Naive thymus-derived CD4-positive, alpha-beta T cell (primary cell): Measurements from ENCODE around the gene IQGAP2. TPM values are rescaled to one million over a fixed set of nuclear protein-coding genes. Genes with fewer than 3 reads are reported as not detected.

Experiments used
- ATAC-seq: fragments of 150-1000 bp; cut with Tn5 transposase; 2 replicates; pipeline ENCODE4 v1.10.0; 2021; ENCODE audit warnings: mild to moderate bottlenecking, moderate library complexity
- CTCF ChIA-PET: fragments of 350-600 bp; sonication (Branson Sonifier 250); formaldehyde crosslinking; loops from one replicate; lab custom pipeline; 2021; ENCODE audit warnings: antibody characterized with exemption; lab: Charles Lee
- POLR2A ChIA-PET: fragments of 350-600 bp; sonication (Branson Sonifier 250); formaldehyde crosslinking; loops from one replicate; lab custom pipeline; 2021; ENCODE audit warnings: antibody characterized with exemption, inconsistent platforms; lab: Charles Lee
- DNase-seq, 9 donors: peaks; one replicate each; pipeline versions ENCODE4 v3.0.0 to v3.0.0-alpha.2; 2020 to 2022; ENCODE audit warnings: mixed read lengths in 1 of 9
- H3K27ac ChIP-seq: one replicate; pipeline ENCODE4 v1.7.0; 2013; ENCODE audit warnings: mild to moderate bottlenecking, low read depth, low read length, moderate library complexity
- H3K27me3 ChIP-seq, 2 donors: one replicate each; pipeline ENCODE4 v1.7.0; 2013; ENCODE audit warnings: low read length in 2 of 2, mild to moderate bottlenecking in 2 of 2, moderate library complexity in 2 of 2; ENCODE audit not compliant: control insufficient read depth in 2 of 2, insufficient read depth in 2 of 2
- H3K36me3 ChIP-seq, 3 experiments: 1 replicate in 2 of 3; 2 replicates in 1 of 3; pipeline ENCODE4 v1.7.0; 2013; ENCODE audit warnings: low read length in 3 of 3, mild to moderate bottlenecking in 3 of 3, moderate library complexity in 1 of 3; ENCODE audit not compliant: insufficient read depth in 3 of 3, control insufficient read depth in 2 of 3
- H3K4me1 ChIP-seq, 2 donors: one replicate each; pipeline ENCODE4 v1.7.0; 2013; ENCODE audit warnings: low read length in 2 of 2, mild to moderate bottlenecking in 2 of 2, moderate library complexity in 1 of 2; ENCODE audit not compliant: control insufficient read depth in 2 of 2, insufficient read depth in 2 of 2
- H3K4me3 ChIP-seq: 2 replicates; pipeline ENCODE4 v1.7.0; 2013; ENCODE audit warnings: mild to moderate bottlenecking, low read length
- H3K9me3 ChIP-seq, 3 experiments: 1 replicate in 2 of 3; 2 replicates in 1 of 3; pipeline ENCODE4 v1.7.0; 2013; ENCODE audit warnings: low read length in 3 of 3; ENCODE audit not compliant: control insufficient read depth in 2 of 3
- H3K27ac Mint-ChIP-seq, 9 donors: one replicate each; pipeline ENCODE4 v1.8.0; 2020 to 2022; ENCODE audit warnings: mixed read lengths in 9 of 9, mild to moderate bottlenecking in 8 of 9, moderate library complexity in 5 of 9, inconsistent platforms in 2 of 9
- H3K27me3 Mint-ChIP-seq, 5 donors: one replicate each; pipeline ENCODE4 v1.8.0; 2021 to 2022; ENCODE audit warnings: mixed read lengths in 5 of 5, mild to moderate bottlenecking in 1 of 5
- H3K36me3 Mint-ChIP-seq, 5 donors: one replicate each; pipeline ENCODE4 v1.8.0; 2020 to 2022; ENCODE audit warnings: mixed read lengths in 5 of 5, mild to moderate bottlenecking in 3 of 5, inconsistent platforms in 1 of 5
- H3K4me1 Mint-ChIP-seq, 7 donors: one replicate each; pipeline ENCODE4 v1.8.0; 2020 to 2022; ENCODE audit warnings: mixed read lengths in 7 of 7, mild to moderate bottlenecking in 3 of 7, inconsistent platforms in 1 of 7
- H3K4me3 Mint-ChIP-seq, 10 donors: one replicate each; pipeline ENCODE4 v1.8.0; 2020 to 2022; ENCODE audit warnings: mild to moderate bottlenecking in 10 of 10, mixed read lengths in 10 of 10, moderate library complexity in 6 of 10, inconsistent platforms in 2 of 10
- H3K9me3 Mint-ChIP-seq, 11 donors: one replicate each; pipeline ENCODE4 v1.8.0; 2020 to 2022; ENCODE audit warnings: mixed read lengths in 11 of 11, mild to moderate bottlenecking in 4 of 11, inconsistent platforms in 1 of 11, moderate library complexity in 1 of 11
- intact Hi-C, 2 donors: fragments of 100-400 bp; cut with micrococcal nuclease; formaldehyde crosslinking; loops; one replicate each; pipeline ENCODE4 v1.15.1; 2023
- polyA plus RNA-seq, 2 donors: library from polyadenylated mRNA; unstranded; fragments of 300-500 nt; fragmentation: Illumina TruSeq; gene quantifications; one replicate each; pipeline ENCODE4 v1.2.3, GENCODE V29; 2021
- total RNA-seq, 6 experiments: library from RNA in 5 of 6; stranded (reverse) in 5 of 6; gene quantifications; 1 replicate in 5 of 6; 2 replicates in 1 of 6; pipeline ENCODE4 v1.2.3 and lab custom pipeline; 2021 to 2026

IQGAP2 gene
- total and polyA plus RNA-seq, 7 experiments from 2014 or later = 19.0 to 114 (median 86.3) TPM

DNA sequence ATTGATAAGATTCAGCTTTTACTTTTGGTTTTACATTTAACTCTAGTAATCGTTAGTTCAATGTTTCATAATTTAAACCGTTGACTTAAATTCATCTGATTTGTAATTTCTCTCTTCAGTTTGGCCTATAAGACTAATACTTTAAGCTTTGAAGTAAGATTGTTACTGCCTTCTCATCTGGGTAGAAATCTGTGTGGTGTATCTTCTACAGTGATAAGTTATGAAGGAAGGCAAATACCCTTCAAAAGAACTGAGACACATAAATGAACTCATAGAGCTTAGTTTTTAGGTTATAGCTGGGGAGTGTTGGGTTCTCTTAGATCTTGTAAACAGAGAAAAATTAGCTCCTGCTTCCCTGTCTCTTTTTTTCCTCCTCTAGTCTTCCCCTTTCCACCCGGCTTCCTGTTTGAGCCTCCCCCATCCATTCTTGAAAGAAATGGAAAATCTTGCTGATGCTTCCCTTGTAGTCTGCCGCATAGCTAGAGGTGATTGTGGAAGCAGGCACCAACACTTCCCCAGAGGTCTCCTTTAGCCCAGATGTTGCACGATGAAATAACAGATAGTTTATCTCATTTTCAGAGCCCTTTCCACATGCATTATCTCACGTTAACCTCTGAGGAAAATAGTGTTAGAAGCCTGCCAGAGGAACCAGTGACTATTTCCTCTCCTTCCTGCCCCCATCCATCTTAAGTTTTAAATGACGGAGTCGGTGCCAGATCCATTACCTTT is 222.2 kb downstream of the IQGAP2 start:
- no peak overlapping the region for H3K4me3 Mint-ChIP-seq
- POLR2A ChIA-PET = no interaction called here
- intact Hi-C loops = no loop called here

DNA sequence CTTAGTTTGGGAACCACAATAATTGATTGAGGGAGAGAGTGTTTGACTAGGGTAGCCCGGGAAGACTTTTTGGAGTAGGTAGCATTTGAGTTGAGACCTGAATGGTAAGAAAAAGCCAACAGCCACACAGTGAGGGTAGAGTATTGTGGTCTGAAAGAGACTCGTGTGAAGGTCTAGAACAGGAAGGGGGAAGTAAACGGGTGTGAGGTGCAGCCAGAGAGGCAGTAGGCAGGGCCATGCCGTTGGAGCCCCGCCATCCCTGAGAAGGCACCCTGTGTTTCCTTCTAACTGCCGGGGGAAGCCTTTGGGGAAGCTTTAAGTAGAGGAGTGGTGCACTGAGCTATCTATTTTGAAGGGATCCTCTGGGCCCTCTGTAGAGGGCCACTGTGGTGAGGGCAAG is 223.7 kb downstream of the IQGAP2 start:
- no peak for DNase-seq
- peaks cover 0 to 20% (median 20%) of the 10 kb centered on the region in 3 experiments for H3K36me3 ChIP-seq

More for the DNA sequence above, 222.2 kb downstream of the IQGAP2 start:
- Histone ChIP-seq H3K9me3 (no peaks in the 10 kb centered on the region), H3K4me1 (peaks cover 0 to 9% of the 10 kb centered on the region in 2 donors), H3K36me3 (peaks cover 0 to 20% (median 13%) of the 10 kb centered on the region in 3 experiments), H3K27me3 (no peaks in the 10 kb centered on the region), H3K27ac (no peak overlapping the region), H3K4me3 (no peak overlapping the region)
- H3K4me1 Mint-ChIP-seq = peaks cover 5 to 27% (median 14%) of the 10 kb centered on the region in 7 donors
- peak overlapping the region in 1 of 9 donors; percentile 56 for H3K27ac Mint-ChIP-seq
- peaks cover 14 to 54% (median 25%) of the 10 kb centered on the region in 5 donors for H3K36me3 Mint-ChIP-seq
- CTCF ChIA-PET = interaction anchor here (0.6 kb wide), 1 partner anchor 17 kb away, joined by 3 read pairs; no protein-coding TSS in a partner anchor
- peaks cover 0 to 3% (median 0%) of the 10 kb centered on the region in 11 donors for H3K9me3 Mint-ChIP-seq
- ATAC-seq (no peak), DNase-seq (no peak)
- H3K27me3 Mint-ChIP-seq = no peaks in the 10 kb centered on the region

DNA sequence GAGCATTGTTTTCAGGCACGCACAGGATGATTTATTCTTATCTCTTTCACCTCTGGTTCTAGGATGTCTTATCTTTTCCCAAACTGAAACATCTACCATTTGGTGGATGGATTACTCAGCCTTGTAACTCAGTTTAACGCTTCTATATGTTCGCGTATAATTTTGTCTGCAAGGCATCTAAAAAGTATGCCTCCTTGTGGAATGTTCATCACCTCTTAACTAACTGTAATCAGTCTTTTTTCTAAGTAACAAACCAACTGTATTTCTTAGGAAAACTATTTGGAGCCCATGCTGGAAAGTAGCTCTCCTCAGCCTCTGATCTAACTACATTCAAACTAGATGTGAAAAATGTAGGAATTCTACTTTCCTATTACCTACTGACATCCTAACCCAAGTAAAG is 231.6 kb downstream of the IQGAP2 start:
- peaks cover 0 to 8% (median 2%) of the 10 kb centered on the region in 7 donors for H3K4me1 Mint-ChIP-seq
- DNase-seq = no peak
- Histone ChIP-seq H3K9me3 (no peaks in the 10 kb centered on the region), H3K4me3 (no peak overlapping the region), H3K27me3 (no peaks in the 10 kb centered on the region), H3K36me3 (peaks cover 4 to 29% (median 4%) of the 10 kb centered on the region in 3 experiments), H3K4me1 (no peaks in the 10 kb centered on the region), H3K27ac (no peak overlapping the region)
- H3K27ac Mint-ChIP-seq = peak overlapping the region in 3 of 9 donors; percentile 14 to 39 (median 31)
- peaks cover 11 to 68% (median 41%) of the 10 kb centered on the region in 5 donors for H3K36me3 Mint-ChIP-seq
- no peaks in the 10 kb centered on the region for H3K9me3 Mint-ChIP-seq
- CTCF ChIA-PET = no interaction called here
- ATAC-seq = no peak
- H3K4me3 Mint-ChIP-seq = no peak overlapping the region
- H3K27me3 Mint-ChIP-seq = no peaks in the 10 kb centered on the region
- POLR2A ChIA-PET = no interaction called here
- intact Hi-C loops = no loop called here

More for the DNA sequence above, 223.7 kb downstream of the IQGAP2 start:
- Mint-ChIP-seq H3K4me3 (peak overlapping the region in 1 of 10 donors; percentile 48), H3K27ac (peak overlapping the region in 7 of 9 donors; percentile 3 to 89 (median 18)), H3K27me3 (no peaks in the 10 kb centered on the region), H3K9me3 (peaks cover 0 to 3% (median 0%) of the 10 kb centered on the region in 11 donors), H3K36me3 (peaks cover 11 to 57% (median 26%) of the 10 kb centered on the region in 5 donors), H3K4me1 (peaks cover 5 to 27% (median 11%) of the 10 kb centered on the region in 7 donors)
- Histone ChIP-seq H3K27me3 (no peaks in the 10 kb centered on the region), H3K27ac (no peak overlapping the region), H3K4me1 (peaks cover 0 to 9% of the 10 kb centered on the region in 2 donors), H3K4me3 (no peak overlapping the region), H3K9me3 (no peaks in the 10 kb centered on the region)
- ChIA-PET CTCF (no interaction called here), POLR2A (interaction anchor here (0.6 kb wide), 1 partner anchor 47 kb away, joined by 4 read pairs; no protein-coding TSS in a partner anchor)
- intact Hi-C loops = no loop called here
- peak; percentile 60 for ATAC-seq

DNA sequence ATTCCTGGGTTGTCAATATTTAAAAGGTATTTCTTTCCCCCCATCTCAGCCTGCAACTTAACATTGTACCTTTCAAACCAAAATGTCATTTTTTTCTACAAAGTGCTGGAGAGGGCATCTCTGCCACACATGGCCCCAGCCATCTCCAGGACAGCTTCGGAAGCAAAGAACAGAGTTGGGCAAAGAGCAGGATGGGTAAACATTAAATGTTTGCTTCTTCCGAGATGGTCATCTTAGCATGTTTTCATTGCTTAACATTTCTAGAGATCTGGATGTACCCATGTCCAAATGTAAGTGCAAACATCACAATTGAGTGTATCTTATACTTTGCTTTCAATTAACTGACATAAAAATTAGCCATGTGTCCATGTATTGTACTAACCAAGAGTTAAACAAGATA is 234.4 kb downstream of the IQGAP2 start:
- no peaks in the 10 kb centered on the region for H3K27me3 Mint-ChIP-seq
- intact Hi-C loops = no loop called here
- peaks cover 17 to 68% (median 41%) of the 10 kb centered on the region in 5 donors for H3K36me3 Mint-ChIP-seq
- H3K4me1 Mint-ChIP-seq = peaks cover 0 to 13% (median 2%) of the 10 kb centered on the region in 7 donors
- no peaks in the 10 kb centered on the region for H3K9me3 ChIP-seq
- no peak for ATAC-seq
- no peaks in the 10 kb centered on the region for H3K27me3 ChIP-seq
- peaks cover 9 to 27% (median 10%) of the 10 kb centered on the region in 3 experiments for H3K36me3 ChIP-seq
- no peak overlapping the region for H3K4me3 Mint-ChIP-seq
- H3K9me3 Mint-ChIP-seq = no peaks in the 10 kb centered on the region
- no peak overlapping the region for H3K4me3 ChIP-seq
- POLR2A ChIA-PET = no interaction called here
- CTCF ChIA-PET = interaction anchor here (0.6 kb wide), 1 partner anchor 1006 kb away, joined by 5 read pairs; no protein-coding TSS in a partner anchor
- no peak for DNase-seq
- no peaks in the 10 kb centered on the region for H3K4me1 ChIP-seq
- H3K27ac Mint-ChIP-seq = peak overlapping the region in 2 of 9 donors; percentile 23 to 63
- no peak overlapping the region for H3K27ac ChIP-seq

DNA sequence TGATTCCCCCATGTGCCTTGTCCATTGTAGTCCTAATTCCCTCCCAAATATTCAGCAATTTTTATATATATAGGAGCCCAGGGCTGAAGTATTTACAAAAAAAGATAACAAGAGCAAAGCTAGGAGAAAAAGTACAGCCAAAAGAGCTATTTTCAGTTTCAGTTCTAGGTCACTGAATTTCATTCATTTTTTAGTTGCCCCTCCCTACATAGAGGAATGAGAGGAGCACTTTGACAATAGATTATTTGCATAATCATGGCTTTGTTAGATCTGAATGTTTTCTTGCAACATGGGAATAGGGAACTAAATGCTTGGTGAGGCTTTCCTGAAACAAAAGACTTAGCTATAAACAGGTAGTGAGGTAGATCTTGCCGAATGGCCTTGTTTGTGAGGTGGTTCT is 235.4 kb downstream of the IQGAP2 start:
- POLR2A ChIA-PET = interaction anchor here (0.7 kb wide), 1 partner anchor 126 kb away, joined by 4 read pairs; no protein-coding TSS in a partner anchor
- Mint-ChIP-seq H3K27ac (peak overlapping the region; percentile 2 to 74 (median 59)), H3K36me3 (peaks cover 20 to 71% (median 44%) of the 10 kb centered on the region in 5 donors), H3K27me3 (no peaks in the 10 kb centered on the region), H3K4me1 (peaks cover 0 to 13% (median 2%) of the 10 kb centered on the region in 7 donors), H3K9me3 (no peaks in the 10 kb centered on the region), H3K4me3 (peak overlapping the region in 1 of 10 donors; percentile 26)
- DNase-seq (no peak), ATAC-seq (no peak)
- Histone ChIP-seq H3K27ac (no peak overlapping the region), H3K4me1 (no peaks in the 10 kb centered on the region), H3K9me3 (no peaks in the 10 kb centered on the region), H3K27me3 (no peaks in the 10 kb centered on the region), H3K4me3 (no peak overlapping the region), H3K36me3 (peaks cover 9 to 33% (median 16%) of the 10 kb centered on the region in 3 experiments)
- intact Hi-C loops = no loop called here
- CTCF ChIA-PET = no interaction called here

DNA sequence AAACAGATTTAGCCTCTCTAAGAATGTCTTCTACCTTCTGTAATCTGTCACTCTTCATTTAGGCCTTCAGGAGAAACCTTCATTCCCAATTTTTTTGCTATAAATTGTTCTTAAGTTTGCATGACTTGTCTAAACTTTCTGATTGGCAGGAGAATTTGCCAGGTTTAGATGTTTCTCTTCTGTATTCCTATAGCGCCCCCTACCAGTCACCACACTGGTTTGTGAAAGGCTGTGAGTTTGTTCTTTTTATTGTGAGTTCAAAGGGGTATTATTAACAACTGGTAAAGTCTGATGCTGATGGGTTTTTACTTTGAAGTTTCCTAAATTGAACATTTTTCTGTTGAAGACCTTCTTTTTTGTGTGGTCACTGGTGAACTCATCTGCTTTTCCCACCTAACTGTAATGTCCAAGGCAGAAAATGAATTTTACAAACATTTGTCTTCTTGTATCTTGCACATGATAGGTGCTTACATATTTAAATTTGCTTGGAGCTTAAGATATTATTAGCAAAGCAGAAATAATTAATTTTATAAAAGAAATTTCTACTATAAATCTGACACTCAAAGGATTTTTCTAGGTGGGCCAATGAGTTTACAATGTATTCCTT is 238.5 kb downstream of the IQGAP2 start:
- Histone ChIP-seq H3K4me1 (no peaks in the 10 kb centered on the region), H3K9me3 (no peaks in the 10 kb centered on the region), H3K4me3 (no peak overlapping the region), H3K27me3 (no peaks in the 10 kb centered on the region), H3K36me3 (peaks cover 5 to 19% (median 16%) of the 10 kb centered on the region in 3 experiments), H3K27ac (no peak overlapping the region)
- H3K36me3 Mint-ChIP-seq = peaks cover 27 to 74% (median 49%) of the 10 kb centered on the region in 5 donors
- H3K27ac Mint-ChIP-seq = no peak overlapping the region
- H3K4me1 Mint-ChIP-seq = peaks cover 0 to 13% (median 0%) of the 10 kb centered on the region in 7 donors
- ChIA-PET CTCF (interaction anchor here (0.9 kb wide), 1 partner anchor 10 kb away, joined by 3 read pairs; no protein-coding TSS in a partner anchor), POLR2A (interaction anchor here (1.1 kb wide), 1 partner anchor 31 kb away, joined by 3 read pairs; no protein-coding TSS in a partner anchor)
- peaks cover 0 to 3% (median 0%) of the 10 kb centered on the region in 11 donors for H3K9me3 Mint-ChIP-seq
- no peaks in the 10 kb centered on the region for H3K27me3 Mint-ChIP-seq
- DNase-seq (peak; percentile 13 to 71 (median 55)), ATAC-seq (peak; percentile 78)
- H3K4me3 Mint-ChIP-seq = no peak overlapping the region
- intact Hi-C loops = loop anchor here (1.0 to 5.0 kb wide), 8 partner anchors 40 to 567 kb away; partner anchors contain the start of gene IQGAP2 (in 2 of the 2)
